HG02623 (cell line): ENCODE results near the gene RESP18.
"Not testable (repeated sequence)": the region's sequence is repeated elsewhere in the genome, so short reads cannot be mapped to it uniquely, and the experiment has no call there.

ENCODE experiments used
- ATAC-seq: cut with Tn5 transposase; IDR thresholded peaks from one replicate; pipeline ENCODE4 v1.9.1; 2021; ENCODE audit warnings: moderate library complexity; ENCODE audit not compliant: unreplicated experiment

The RESP18 gene

DNA sequence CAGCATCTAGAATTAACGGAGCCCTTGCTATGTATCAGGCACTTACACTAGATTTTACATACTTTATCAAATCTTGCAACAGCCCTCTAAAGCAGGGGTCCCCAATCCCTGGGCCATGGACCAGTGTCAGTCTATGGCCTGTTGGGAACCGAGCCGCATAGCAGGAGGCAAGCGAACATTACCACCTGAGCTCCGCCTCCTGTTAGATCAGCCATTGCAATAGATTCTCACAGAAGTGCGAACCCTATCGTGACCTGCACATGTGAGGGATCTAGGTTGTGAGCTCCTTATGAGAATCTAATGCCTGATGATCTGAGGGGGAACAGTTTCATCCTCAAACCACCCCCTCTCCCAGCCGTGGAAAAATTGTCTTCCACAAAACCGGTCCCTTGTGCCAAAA, 39.9 kb downstream of the RESP18 start:
- ATAC-seq: no peak

DNA sequence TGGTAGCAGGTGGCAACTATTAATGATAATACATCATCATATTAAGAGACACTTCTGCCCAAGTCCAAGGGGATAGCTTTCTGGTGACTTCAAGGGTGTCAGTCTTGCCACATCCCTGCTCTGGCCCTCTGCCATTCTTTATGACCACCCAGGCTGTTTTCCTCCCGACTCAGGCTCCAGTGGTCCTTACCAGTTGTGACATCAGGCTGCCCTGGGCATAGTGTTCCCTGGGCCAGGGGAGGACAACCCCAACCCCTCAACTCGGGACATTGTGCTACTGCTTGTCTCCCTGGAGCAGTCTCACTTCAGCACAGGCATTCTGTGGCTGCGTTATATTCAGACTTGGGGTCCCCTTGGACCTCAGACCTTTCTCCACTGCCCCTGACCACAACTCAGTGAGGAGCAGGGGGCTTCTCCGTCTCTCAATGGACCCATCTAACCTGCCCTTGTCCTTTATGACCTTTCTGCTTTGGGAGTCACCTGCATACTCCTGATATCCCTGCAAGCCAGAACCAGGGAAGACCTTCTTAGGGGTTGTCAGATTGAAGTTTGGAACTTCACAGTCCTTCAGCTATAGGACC, 40.5 kb downstream of the RESP18 start:
- no peak for ATAC-seq

DNA sequence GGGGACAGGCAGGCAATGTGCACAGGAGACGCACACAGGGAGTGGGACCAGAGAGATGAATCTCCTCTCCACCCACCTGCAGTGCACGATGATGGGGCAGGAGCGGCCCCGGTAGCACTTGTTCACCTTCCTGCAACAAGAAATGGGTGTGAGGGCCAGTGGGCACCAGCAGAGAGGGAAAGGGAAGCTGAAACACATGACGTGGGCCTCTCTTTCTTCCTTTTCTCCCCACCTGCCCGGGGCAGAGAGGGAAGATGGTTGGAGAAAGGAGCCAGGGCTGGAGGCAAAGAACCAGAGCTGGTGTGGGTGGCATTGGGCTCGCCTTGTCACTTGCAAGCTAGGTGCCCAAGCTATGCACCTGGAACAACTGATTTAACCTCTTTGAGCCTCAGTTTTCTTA, 41.1 kb downstream of the RESP18 start:
- no peak for ATAC-seq

DNA sequence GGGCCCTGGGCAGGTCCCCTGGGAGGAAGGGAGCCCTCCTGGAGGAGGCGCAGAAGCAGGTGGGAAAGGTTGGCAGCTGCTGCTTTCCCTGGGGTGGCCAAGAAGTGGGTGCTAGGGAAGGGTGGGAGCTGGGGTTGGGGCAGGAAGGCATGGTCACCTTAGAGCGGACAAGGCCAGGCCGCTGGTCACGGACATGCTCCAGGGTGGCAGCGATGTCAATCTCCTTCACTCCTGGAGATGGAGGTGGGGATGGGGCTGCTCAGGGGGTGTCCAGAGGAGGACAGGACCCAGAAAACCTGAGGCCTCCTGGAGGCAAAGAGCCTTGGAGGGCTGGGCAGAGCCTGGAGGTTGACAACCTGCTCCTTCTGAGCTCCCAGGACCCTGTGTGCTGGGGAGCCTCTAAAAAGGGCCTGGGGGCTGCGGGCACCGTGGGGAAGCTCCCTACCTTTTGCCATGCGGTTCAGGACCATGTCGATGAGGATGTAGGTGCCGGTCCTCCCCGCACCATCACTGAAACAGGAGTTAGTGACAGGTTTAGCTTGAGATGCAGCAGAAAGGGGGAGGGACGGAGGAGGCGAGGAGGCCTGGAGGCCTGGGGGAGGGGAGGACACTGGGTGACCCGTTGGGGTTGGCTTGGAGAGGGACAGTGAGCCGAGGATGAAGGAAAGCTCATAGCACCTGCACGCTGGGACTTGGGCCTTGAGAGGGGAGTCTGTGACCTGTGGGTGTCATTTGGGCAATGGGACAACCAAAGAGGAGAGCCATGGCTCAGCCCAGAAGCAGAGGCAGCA, 42.0 kb downstream of the RESP18 start:
- no peak for ATAC-seq

DNA sequence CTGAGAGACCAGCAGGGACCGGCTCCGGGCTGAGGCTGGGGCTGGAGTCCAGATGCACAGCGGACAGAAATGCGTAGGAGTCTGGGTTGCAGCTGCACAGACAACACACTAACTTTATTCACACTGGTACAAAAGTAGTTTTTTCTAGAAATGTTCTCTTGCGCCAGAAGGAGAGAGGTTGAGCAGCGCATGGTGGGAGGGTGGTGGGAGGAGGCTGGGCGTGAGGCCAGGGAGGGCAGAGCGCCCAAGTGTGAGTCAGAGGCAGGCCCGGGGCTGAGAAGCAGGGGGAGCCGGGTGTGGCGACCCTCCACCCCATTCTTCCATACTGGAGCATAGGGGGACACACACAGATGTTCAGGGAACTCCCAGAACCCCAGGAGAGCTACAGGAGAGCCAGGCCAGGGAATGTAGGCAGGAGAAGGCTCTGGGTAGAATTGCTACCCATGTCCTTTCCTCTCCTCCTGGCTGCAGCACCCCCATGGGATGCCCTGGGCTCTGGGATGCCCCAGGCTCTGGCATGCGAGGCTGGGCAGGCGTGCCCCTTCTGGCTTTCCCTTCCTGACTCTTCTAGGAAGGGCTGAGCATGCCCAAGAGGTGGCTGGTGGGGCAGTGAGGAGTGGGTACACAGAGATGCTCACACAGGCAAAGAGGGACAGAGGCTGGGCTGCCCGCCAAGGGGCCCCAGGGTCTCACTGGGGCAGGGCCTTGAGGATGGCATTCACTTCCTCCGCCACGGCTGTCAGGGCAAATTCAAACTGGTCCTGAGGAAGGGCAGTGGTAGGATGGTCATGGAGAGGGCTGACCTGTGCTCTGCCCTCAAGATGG, 42.8 kb downstream of the RESP18 start:
- ATAC-seq: no peak

DNA sequence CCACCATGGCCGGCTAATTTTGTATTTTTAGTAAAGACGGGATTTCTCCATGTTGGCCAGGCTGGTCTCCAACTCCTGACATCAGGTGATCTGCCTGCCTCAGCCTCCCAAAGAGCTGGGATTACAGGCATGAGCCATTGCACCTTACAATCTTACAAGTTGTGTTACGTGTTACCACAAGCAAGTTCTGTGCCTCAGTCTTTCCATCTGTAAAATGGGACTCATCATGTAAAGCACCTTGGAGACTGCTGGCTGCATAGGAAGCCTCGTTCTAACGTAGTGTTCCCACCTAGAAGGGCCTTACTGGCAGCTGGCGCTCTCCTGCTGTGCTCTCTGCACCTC, 43.4 kb downstream of the RESP18 start:
- ATAC-seq: no peak

DNA sequence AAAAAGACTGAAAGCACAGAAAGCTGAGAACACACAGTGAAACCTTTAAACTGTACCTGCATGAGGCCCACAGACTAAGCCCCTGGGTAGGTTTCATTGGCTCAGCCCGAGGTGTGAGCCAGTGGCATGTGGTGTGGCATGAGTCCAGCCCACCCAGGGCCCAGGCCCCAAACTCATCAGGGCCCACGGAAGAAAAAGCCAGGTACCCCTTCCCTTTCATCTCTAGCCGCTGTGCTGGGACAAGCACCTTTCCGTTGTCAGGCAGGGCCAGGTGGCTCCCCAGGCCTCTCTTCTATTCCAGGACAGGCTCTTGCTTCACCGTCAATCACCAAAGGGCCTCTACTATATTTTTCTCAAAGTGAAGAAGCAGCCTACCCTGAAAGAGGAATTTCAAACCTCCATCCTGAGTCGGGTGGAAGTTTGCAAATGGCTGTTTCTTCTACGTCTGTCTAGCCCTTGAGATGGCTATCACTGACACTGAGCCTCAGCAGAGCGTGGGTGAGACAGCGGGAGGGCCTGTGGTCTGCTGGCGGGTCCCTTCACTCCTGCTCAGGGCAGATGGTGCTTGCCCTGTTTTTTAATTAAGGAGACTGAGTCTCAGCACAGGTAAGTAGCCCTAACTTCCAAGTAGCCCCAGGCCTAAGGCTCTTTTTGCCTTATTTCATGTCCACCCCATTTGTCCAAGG, 44.8 kb downstream of the RESP18 start:
- no peak for ATAC-seq

DNA sequence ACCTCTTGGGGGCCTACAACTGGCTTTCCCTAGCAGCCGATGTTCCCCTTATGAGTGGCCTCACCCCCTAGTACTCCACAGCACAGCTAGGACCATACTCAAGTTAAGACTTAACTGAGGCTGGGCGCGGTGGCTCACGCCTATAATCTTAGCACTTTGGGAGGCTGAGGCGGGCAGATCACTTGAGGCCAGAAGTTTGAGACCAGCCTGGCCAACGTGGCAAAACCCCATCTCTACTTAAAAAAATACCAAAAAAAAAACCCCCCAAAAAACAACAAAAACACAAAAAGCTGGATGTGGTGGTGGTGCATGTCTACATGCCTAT, 45.5 kb downstream of the RESP18 start:
- not testable (repeated sequence) for ATAC-seq

DNA sequence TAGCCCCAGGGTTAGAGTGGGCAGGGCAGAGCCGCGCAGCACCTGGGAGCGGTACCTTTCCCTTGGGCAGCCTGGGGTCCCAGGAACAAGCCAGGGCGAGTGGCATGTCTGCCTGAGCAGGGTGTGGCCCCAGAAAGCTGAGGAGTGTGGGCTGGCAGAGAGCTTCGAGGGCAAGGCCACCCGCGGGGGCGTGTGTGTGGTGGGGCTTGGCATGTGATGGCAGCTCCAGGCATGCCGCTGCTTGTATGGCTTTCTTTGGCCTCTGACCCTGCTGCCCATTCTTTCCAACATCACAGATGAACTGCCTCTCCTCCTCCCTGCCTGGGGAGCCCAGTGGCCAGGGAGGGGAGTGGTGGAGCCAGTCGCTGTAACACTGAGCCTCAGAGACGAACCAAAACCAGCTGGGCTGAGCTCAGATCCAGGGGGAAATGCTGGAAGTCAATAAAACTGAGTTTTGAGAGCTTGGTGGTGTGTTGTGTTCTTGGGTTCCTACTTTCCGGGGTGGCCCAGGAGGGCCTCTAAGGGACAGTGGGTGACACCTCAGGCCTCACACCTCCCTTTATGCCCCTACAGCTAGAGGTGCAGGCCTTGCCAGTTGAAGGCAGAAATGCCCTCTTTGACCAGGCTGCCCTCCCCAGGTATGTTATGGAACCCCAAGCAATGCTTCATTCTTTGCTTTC, 46.0 kb downstream of the RESP18 start:
- ATAC-seq: no peak

DNA sequence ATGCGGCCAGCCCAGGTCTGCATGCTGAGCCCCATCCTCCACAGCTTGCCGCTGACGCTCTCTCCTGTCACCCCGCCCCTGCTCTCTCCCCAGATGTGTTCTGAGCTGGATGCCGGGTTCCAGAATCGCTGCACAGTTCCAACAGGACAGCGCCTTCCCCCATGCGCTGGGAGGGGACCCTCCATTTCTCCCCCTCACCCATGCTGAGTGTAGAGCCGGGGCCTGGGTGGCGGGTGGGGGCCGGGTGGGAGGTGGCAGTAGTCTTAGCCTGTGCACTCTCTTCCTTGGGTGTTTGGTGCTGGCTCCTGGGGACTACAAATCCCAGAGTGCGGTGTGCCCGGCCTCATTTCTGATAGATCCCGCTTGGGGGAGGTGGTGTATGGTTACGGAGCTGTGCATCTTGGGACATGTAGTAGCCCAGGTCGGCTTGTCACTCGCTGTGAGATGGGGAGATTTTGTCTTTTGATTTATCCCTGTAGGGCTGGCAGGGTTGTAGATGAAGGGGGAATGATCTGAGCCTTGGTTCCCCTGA, 46.6 kb downstream of the RESP18 start:
- ATAC-seq: no peak

DNA sequence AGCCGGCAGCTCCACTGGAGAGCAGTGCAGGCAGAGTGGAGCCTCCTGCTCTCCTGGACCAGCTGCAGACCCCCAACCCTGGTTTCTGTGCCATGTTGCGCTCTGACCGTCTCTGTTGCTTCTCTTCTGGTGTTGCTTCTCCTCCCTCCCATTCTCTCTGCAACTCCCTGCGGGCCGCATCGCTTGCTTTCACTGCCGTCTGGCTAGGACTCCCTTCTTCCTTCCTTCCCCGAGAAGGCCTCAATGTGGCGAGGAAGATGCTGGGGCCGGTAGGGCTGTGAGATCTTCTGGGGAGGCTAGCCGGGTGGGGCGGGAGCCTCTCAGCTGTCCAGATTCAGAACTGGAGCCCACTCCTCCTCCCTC, 47.2 kb downstream of the RESP18 start:
- ATAC-seq: no peak

DNA sequence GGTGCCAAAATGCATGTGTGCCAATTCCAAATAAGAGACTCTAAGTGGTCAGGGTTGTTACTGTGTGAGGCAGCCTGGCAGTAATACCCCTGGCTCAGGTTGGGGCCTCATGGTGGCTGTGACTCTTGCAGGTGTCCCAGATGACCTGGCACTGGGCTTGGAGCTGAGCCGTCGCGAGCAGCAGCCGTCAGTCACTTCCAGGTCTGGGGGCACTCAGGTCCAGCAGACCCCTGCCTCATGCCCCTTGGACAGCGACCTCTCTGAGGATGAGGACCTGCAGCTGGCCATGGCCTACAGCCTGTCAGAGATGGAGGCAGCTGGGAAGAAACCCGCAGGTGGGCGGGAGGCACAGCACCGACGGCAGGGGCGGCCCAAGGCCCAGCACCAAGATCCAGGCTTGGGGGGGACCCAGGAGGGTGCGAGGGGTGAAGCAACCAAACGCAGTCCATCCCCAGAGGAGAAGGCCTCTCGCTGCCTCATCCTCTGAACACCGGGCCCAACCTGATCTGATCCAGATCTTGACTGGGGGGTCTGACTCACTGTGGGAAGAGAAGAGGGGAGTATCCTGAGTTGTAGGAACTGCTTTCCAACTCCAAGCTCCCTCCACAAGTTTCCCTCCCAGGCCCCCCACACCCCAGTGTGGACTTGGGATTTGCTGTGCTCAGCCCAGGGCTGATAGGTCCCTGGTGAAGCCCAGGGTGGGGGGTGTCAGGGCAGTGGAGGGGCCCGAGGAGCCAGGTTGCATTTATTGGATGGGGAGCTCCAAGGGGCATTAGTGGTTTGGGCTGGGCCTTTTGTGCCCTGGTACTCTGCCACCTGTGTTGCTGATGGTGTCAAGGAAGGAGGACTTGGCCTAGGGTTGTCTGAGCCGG, 47.8 kb downstream of the RESP18 start:
- no peak for ATAC-seq

DNA sequence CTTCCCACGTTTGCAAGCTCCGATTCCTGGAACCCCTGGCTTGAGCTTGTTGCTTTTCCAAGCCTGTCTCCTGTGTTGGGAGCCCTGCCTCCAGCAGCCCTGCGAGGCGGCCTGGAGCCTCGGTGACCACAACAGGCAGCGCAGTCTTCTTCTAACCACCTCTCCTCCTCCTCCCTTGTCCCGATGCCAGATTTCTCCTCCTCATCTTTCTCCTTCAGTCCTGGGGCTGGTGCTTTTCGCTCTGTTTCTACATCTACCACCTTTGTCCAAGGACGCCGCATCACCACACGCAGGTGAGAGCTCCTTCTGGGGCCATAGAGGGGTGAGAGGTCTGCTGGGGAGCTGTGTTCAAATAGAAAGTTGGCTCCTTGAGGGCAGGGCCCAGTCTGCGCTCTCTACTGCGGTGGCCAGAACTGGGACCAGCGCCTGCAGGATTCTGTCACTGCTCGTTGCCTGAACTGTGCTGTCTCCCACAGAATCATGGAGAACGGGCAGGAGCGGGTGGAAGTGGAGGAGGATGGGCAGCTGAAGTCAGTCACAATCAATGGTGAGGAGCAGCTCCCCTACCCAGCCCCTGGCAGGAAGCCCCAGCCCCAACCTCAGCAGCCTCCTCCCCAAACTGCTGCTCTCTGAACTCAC, 49.5 kb downstream of the RESP18 start:
- no peak for ATAC-seq

DNA sequence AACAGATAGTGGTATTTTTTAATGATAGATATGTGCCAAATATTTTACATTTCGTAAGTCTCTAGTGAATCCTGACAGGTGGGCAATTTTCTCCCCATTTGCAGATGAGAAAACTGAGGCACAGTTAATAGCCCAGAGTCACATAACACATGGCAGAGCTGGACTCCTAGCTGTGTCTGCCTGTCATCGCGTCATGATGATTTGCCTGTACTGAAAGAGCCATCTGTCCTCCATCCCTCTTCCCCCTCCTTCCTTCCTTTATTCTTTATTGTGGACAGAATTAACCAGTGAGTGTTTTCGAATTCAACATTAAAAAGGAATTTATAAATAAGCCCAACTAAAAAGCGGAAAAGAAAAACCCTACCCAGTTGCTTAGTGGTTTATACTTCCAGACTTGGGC, 50.2 kb downstream of the RESP18 start:
- ATAC-seq: no peak

DNA sequence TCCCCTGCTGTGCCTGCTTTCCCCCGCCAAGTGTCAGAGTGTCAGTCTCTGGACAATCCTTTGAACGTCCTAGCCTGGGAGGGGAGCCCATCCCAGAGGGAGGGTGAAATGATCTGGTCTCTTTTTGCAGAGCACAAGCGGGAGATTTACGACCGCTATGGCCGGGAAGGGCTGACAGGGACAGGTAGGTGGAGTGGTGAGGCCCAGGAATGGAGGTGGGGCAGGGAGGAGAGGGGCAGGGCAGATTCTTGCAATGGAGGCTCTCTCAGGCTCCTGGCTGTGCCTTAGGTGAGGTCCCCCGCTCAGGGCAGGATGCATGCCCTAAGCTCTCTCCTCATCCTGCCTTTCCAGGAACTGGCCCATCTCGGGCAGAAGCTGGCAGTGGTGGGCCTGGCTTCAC, 51.0 kb downstream of the RESP18 start:
- no peak for ATAC-seq

DNA sequence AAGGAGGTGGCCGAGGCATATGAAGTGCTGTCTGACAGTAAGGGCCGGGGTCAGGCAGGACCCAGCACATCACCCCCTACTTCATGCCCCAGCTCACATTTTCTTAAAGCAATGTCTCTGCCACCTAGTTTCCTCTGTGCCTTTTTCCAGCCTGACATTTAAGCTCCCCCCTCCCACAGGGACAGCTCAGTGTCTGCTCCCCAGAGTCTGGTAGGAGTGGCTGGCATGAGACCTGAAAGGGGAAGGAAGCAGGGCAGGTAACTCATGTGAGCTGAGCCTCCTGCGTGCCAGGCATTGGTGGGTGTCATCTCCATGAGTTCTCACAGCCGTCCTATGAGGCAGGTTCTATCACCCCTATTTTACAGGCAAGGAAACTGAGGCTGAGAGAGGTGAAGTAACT, 51.9 kb downstream of the RESP18 start:
- no peak for ATAC-seq

DNA sequence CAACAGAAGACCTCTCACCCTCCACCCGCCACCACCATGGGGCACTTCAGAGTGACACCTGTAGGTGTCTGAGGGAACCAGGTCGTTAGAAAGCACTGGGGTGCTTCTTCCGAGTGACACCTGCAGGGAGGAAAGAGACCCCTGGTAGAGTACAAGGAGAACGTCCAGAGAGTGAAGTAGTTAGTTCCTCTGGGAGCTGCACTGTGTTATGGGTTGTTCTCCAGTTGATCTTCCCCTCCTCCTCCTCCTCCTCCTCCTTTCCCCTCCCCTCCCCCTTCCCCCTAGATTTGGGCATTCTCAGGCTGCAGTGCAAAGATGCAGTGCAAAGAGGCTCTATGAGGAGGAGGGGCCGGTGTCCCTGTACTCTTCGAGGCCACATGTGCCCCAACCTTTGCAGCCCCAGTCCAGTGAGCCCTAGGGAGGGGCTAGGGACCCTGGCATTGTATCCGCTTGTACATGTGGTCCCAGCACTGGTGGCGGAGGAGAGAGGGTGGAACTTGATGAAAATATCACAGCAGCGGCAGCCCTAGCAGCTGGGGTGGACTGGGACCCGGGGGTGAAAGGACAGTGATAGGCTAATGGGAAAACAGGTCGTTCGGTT, 52.5 kb downstream of the RESP18 start:
- no peak for ATAC-seq

DNA sequence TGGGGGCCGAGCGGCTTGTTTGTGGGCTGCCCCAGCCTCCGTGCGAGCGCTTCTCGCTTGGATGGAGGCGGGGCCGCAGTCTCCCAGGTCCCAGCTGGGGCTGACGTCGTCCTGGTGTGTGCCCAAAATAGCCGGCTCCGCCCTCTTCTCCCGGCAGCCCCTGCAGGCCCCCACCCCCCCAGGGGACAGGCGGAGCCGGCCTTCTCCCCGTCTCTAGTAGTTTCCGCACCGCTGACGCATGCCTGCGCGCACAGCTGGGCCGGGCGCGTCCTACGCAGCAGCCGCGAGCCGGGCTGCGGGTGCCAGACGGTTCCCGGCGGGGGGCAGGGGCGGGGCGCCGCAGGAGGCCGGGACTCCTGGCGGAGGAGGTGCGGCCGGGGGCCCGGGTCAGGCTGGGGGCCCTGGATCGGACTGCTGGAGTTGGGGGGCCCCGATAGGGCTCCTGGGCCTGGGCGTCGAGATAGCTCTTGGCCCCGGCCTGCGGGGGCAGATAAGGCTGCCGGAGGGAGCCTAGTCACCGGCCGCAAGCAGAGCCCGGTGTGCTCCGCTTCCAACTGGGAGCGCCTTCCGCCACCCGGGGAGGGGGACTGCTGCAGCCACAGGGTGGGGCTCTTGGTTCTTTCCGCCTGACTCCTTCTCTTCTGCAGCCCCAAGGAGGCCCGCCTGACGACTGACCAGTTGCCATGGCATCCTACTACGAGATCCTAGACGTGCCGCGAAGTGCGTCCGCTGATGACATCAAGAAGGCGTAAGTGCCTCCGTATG, 53.2 kb downstream of the RESP18 start, which contains the start of gene DNAJB2:
Gene DNAJB2, plus strand, starts transcription at position 216 of the 765 bp plus-strand sequence. Its CDS starts 468 bp downstream, at position 684.
- ATAC-seq: peak; percentile 81
